HG03196 (cell line): ENCODE data around the gene OR51V1.
"Not testable (repeated sequence)": the region's sequence is repeated elsewhere in the genome, so short reads cannot be mapped to it uniquely, and the experiment has no call there.

Experiments used
- ATAC-seq: cut with Tn5 transposase; IDR thresholded peaks from one replicate; pipeline ENCODE4 v1.9.1; 2021; ENCODE audit not compliant: unreplicated experiment

The OR51V1 gene

GRCh38 chr11:5171856-5172255 is 28.6 kb downstream of the OR51V1 start:
- no peak for ATAC-seq

DNA sequence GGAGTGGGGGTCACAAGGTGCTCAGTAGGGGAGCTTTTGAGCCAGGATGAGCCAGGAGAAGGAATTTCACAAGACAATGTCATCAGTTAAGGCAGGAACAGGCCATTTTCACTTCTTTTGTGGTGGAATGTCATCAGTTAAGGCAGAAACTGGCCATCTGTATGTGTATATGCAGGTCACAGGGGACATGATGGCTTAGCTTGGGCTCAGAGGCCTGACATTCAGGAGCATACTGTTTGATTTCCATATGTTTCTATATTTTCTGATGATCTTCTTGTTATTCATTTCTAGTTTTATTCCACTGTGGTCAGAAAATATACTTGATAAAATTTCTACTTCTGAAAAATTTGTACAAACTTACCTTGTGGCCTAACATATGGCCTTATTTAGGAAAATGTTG is 34.6 kb downstream of the OR51V1 start:
- ATAC-seq: not testable (repeated sequence)

- not testable (repeated sequence) for ATAC-seq
Observed at GRCh38 chr11:5164807-5165206, 35.7 kb downstream of the OR51V1 start.

DNA sequence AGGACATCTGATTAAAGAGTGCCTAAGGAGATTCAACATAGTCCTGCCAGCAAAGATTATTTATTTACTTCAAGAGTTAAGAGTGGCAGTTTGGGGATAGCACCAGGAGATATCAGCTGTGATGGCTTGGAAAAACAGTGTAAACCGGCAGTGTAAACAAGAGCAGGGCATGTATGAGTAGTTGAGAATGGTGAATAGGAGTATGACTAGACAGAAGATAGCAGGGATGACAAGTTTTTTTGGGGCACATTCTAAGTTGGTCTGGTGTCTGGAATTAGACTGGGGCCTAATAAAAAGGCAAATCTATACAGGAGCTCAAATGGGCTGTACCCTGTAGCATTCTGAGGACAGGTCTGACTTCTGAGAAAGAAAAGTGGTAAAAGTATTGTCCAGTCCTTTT is 39.4 kb downstream of the OR51V1 start:
- ATAC-seq: not testable (repeated sequence)

DNA sequence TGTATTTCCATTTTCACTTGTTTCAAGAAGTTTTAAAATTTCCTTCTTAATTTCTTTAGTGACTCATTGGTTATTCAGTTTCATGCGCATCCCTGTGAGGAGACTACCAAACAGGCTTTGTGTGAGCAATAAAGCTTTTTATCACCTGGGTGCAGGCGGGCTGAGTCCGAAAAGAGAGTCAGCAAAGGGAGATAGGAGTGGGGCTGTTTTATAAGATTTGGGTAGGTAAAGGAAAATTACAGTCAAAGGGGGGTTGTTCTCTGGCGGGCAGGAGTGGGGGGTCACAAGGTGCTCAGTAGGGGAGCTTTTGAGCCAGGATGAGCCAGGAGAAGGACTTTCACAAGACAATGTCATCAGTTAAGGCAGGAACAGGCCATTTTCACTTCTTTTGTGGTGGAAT is 40.3 kb downstream of the OR51V1 start:
- not testable (repeated sequence) for ATAC-seq

- ATAC-seq: no peak
Observed at GRCh38 chr11:5159806-5160205, 40.7 kb downstream of the OR51V1 start.

GRCh38 chr11:5154657-5155056 is 45.8 kb downstream of the OR51V1 start, which contains the start of gene OR52A1:
OR52A1 (minus strand) TSS chr11:5154757; CDS start chr11:5152369, 2,388 bp downstream.
- ATAC-seq: no peak

- ATAC-seq: no peak
Observed at GRCh38 chr11:5153574-5154431, 46.7 kb downstream of the OR51V1 start.

- no peak for ATAC-seq
Observed at GRCh38 chr11:5151713-5152153, 48.7 kb downstream of the OR51V1 start.
